ENCODE data around the gene MIDN.

GRCh38 chr19:1223018-1223855 lies 25.1 kb upstream of the MIDN start:
- TF ChIP-seq POLR2A (IDR thresholded peaks at IDR 0.05; ENCODE audit: low read length) (no peak), GATA1 (IDR thresholded peaks at IDR 0.05; ENCODE audit: low read depth, low read length) (no peak)
